IMR-90 (cell line): Measurements from ENCODE around the gene GKN1. TPM values are rescaled to one million over a fixed set of nuclear protein-coding genes. Genes with fewer than 3 reads are reported as not detected.

Source experiments
- ATAC-seq: fragments of 200-7000 bp; cut with Tn5 transposase; 2 replicates; pipeline ENCODE4 v1.9.1; 2020; ENCODE audit warnings: low read depth, mild to moderate bottlenecking, moderate library complexity
- BruUV-seq: library from RNA; stranded (reverse); fragments of 400-500 nt; replicated peaks from 2 replicates; lab custom pipeline; 2021; lab: Mats Ljungman, UMichigan
- CTCF ChIA-PET: fragments of 300-600 bp; formaldehyde crosslinking; extraction: SDS; loops from one replicate; lab custom pipeline; 2021; ENCODE audit warnings: antibody characterized with exemption; lab: Yijun Ruan, JAX
- POLR2A ChIA-PET: fragments of 300-600 bp; sonication (Branson Sonifier 250); formaldehyde crosslinking; loops from one replicate; lab custom pipeline; 2022; ENCODE audit warnings: antibody characterized with exemption; ENCODE audit not compliant: unreplicated experiment; lab: Charles Lee
- DNase-seq: peaks from one replicate; pipeline ENCODE4 v3.0.0; 2013
- H2AFZ ChIP-seq: replicated peaks from 2 replicates; pipeline ENCODE3; 2013; ENCODE audit warnings: low read length, mild to moderate bottlenecking; ENCODE audit not compliant: poor library complexity
- H2AK5ac ChIP-seq: 2 replicates; pipeline ENCODE4 v1.6.1; 2013; ENCODE audit warnings: low read depth, low read length, inconsistent platforms
- H2AK9ac ChIP-seq: replicated peaks from 2 replicates; pipeline ENCODE3; 2013; ENCODE audit warnings: mild to moderate bottlenecking, low read depth, low read length, moderate library complexity; ENCODE audit not compliant: poor library complexity
- H2BK120ac ChIP-seq: 2 replicates; pipeline ENCODE4 v1.6.1; 2013; ENCODE audit warnings: low read depth, low read length, inconsistent platforms
- H2BK15ac ChIP-seq: 3 replicates; pipeline ENCODE4 v1.6.1; 2013; ENCODE audit warnings: low read depth, low read length, inconsistent platforms
- H2BK20ac ChIP-seq: 2 replicates; pipeline ENCODE4 v1.6.1; 2013; ENCODE audit warnings: low read depth, mild to moderate bottlenecking, inconsistent platforms, low read length, moderate library complexity
- H2BK5ac ChIP-seq: 2 replicates; pipeline ENCODE4 v1.6.1; 2013; ENCODE audit warnings: mild to moderate bottlenecking, low read depth, low read length, inconsistent platforms; ENCODE audit not compliant: poor library complexity, severe bottlenecking
- H3K14ac ChIP-seq: replicated peaks from 2 replicates; pipeline ENCODE4 v1.6.1; 2013; ENCODE audit warnings: low read depth, low read length, inconsistent platforms
- H3K18ac ChIP-seq: 2 replicates; pipeline ENCODE4 v1.6.1; 2013; ENCODE audit warnings: low read depth, low read length, control low read depth
- H3K23ac ChIP-seq: 2 replicates; pipeline ENCODE4 v1.6.1; 2013; ENCODE audit warnings: low read depth, low read length, inconsistent platforms
- H3K27ac ChIP-seq: 2 replicates; pipeline ENCODE4 v1.5.1; 2013; ENCODE audit warnings: mild to moderate bottlenecking, control low read depth, low read length; ENCODE audit not compliant: insufficient read depth
- H3K27me3 ChIP-seq: 2 replicates; pipeline ENCODE4 v1.6.1; 2013; ENCODE audit warnings: low read length; ENCODE audit not compliant: control insufficient read depth, insufficient read depth
- H3K36me3 ChIP-seq: 2 replicates; pipeline ENCODE4 v1.6.1; 2013; ENCODE audit warnings: low read length, mixed read lengths; ENCODE audit not compliant: control insufficient read depth, insufficient read depth
- H3K4ac ChIP-seq: 2 replicates; pipeline ENCODE4 v1.6.1; 2013; ENCODE audit warnings: low read depth, low read length, inconsistent platforms
- H3K4me1 ChIP-seq: 2 replicates; pipeline ENCODE4 v1.6.1; 2013; ENCODE audit warnings: low read length, mixed read lengths; ENCODE audit not compliant: control insufficient read depth, insufficient read depth
- H3K4me2 ChIP-seq: 2 replicates; pipeline ENCODE4 v1.6.1; 2013; ENCODE audit warnings: low read depth, mild to moderate bottlenecking, control low read depth, low read length, moderate library complexity
- H3K4me3 ChIP-seq: 2 replicates; pipeline ENCODE4 v1.5.1; 2013; ENCODE audit warnings: low read depth, mild to moderate bottlenecking, control low read depth, low read length, moderate library complexity; ENCODE audit not compliant: insufficient read depth
- H3K56ac ChIP-seq: 2 replicates; pipeline ENCODE4 v1.6.1; 2013; ENCODE audit warnings: low read length, inconsistent platforms; ENCODE audit not compliant: insufficient read depth; ENCODE audit errors: extremely low read depth
- H3K79me1 ChIP-seq, 2 experiments: 2 replicates each; pipeline ENCODE4 v1.6.1; 2013; ENCODE audit warnings: low read length in 2 of 2, inconsistent platforms in 1 of 2, low read depth in 1 of 2
- H3K9ac ChIP-seq: 2 replicates; pipeline ENCODE4 v1.6.1; 2013; ENCODE audit warnings: low read depth, low read length, control low read depth
- H3K9me1 ChIP-seq: 2 replicates; pipeline ENCODE4 v1.6.1; 2013; ENCODE audit warnings: low read length, inconsistent platforms; ENCODE audit not compliant: insufficient read depth
- H3K9me3 ChIP-seq: 2 replicates; pipeline ENCODE4 v1.6.1; 2013; ENCODE audit warnings: low read length; ENCODE audit not compliant: control insufficient read depth, insufficient read depth
- H4K20me1 ChIP-seq: 2 replicates; pipeline ENCODE4 v1.6.1; 2013; ENCODE audit warnings: low read length, inconsistent platforms; ENCODE audit not compliant: insufficient read depth
- H4K5ac ChIP-seq: 2 replicates; pipeline ENCODE4 v1.6.1; 2013; ENCODE audit warnings: mild to moderate bottlenecking, low read depth, low read length, control low read depth
- H4K8ac ChIP-seq, 2 experiments: 2 replicates each; pipeline ENCODE4 v1.6.1; 2013; ENCODE audit warnings: low read depth in 2 of 2, low read length in 2 of 2, control low read depth in 1 of 2, inconsistent platforms in 1 of 2
- H4K91ac ChIP-seq: 2 replicates; pipeline ENCODE4 v1.6.1; 2013; ENCODE audit warnings: low read depth, low read length, inconsistent platforms; ENCODE audit not compliant: insufficient read depth
- BHLHE40 ChIP-seq: fragments of 150-350 bp; IDR thresholded peaks from 2 replicates; pipeline ENCODE4 v1.6.1; 2016; ENCODE audit warnings: mild to moderate bottlenecking, low read depth, low read length
- CHD1 ChIP-seq: IDR thresholded peaks from 2 replicates; pipeline ENCODE4 v1.6.1; 2012; ENCODE audit warnings: low read depth, low read length, improper control_type of control experiment
- FOS ChIP-seq: fragments of 150-350 bp; IDR thresholded peaks from 2 replicates; pipeline ENCODE4 v1.6.1; 2016; ENCODE audit warnings: low read depth, low read length
- MAFK ChIP-seq: IDR thresholded peaks from 2 replicates; pipeline ENCODE4 v1.6.1; 2012; ENCODE audit warnings: low read depth, low read length, improper control_type of control experiment
- MXI1 ChIP-seq: IDR thresholded peaks from 2 replicates; pipeline ENCODE4 v1.6.1; 2012; ENCODE audit warnings: low read depth, mild to moderate bottlenecking, low read length, moderate library complexity, borderline replicate concordance
- POLR2A ChIP-seq: IDR thresholded peaks from 2 replicates; pipeline ENCODE4 v1.6.1; 2012; ENCODE audit warnings: mild to moderate bottlenecking, low read depth, low read length
- RAD21 ChIP-seq: IDR thresholded peaks from 2 replicates; pipeline ENCODE4 v1.6.1; 2012; ENCODE audit warnings: low read length, improper control_type of control experiment
- RCOR1 ChIP-seq: IDR thresholded peaks from 2 replicates; pipeline ENCODE4 v1.6.1; 2012; ENCODE audit warnings: mild to moderate bottlenecking, low read length, improper control_type of control experiment; ENCODE audit not compliant: insufficient replicate concordance
- RFX5 ChIP-seq: IDR thresholded peaks from 2 replicates; pipeline ENCODE4 v1.8.0; 2012; ENCODE audit warnings: low read depth, mild to moderate bottlenecking, low read length, moderate library complexity
- USF2 ChIP-seq: fragments of 150-350 bp; IDR thresholded peaks from 2 replicates; pipeline ENCODE4 v1.6.1; 2017; ENCODE audit warnings: mild to moderate bottlenecking, antibody characterized with exemption, low read length, low read depth
- WGBS, 2 experiments: methylation state at CpG; one replicate each; pipeline versions ENCODE4 v1.1.5 to v1.1.7; 2013; ENCODE audit warnings: missing lambda C conversion rate in 2 of 2; ENCODE audit not compliant: insufficient read length in 1 of 2; ENCODE audit errors: extremely low coverage in 2 of 2; 5-methylcytosine and 5-hydroxymethylcytosine counted together
- dilution Hi-C: fragments of 300-500 bp; cut with HindIII; formaldehyde crosslinking; loops from one replicate; pipeline ENCODE4 v1.14.3; 2018; ENCODE audit warnings: low sequenced_read_pairs; ENCODE audit not compliant: unreplicated experiment
- in situ Hi-C: fragments of 300-500 bp; cut with MboI; formaldehyde crosslinking; loops from 3 replicates; pipeline ENCODE4 v1.14.3; 2019; ENCODE audit warnings: low sequenced_read_pairs, inconsistent platforms, mixed read lengths
- intact Hi-C: fragments of 100-400 bp; cut with micrococcal nuclease; formaldehyde crosslinking; loops from 2 replicates; pipeline ENCODE4 v1.10.0; 2022
- polyA plus RNA-seq, 3 experiments: library from polyadenylated mRNA; depleted of rRNA; stranded (reverse); fragments of >200 nt; gene quantifications; 2 replicates each; pipeline ENCODE4 v1.2.3, GENCODE V29; 2012; ENCODE audit warnings: low replicate concordance in 1 of 3
- total RNA-seq: library from RNA; depleted of rRNA; stranded (reverse); fragments of >200 nt; gene quantifications from 2 replicates; pipeline ENCODE4 v1.2.3, GENCODE V29; 2012

Gene GKN1
- total and polyA plus RNA-seq, 2 of the 4 experiments (the other 2 are of a cell fraction): not detected

- no peak overlapping the region for H2BK15ac ChIP-seq
- H3K9me3 ChIP-seq: no peaks in the 10 kb centered on the region
- H3K79me1 ChIP-seq: no peaks in the 10 kb centered on the region
- H2BK120ac ChIP-seq: no peak overlapping the region
- dilution Hi-C loops (no loop called here), in situ Hi-C loops (no loop called here), intact Hi-C loops (no loop called here)
- BruUV-seq: no TSS peak
- H3K4ac ChIP-seq: no peak overlapping the region
- ATAC-seq: no peak
- no peak overlapping the region for H2AFZ ChIP-seq
- no peak overlapping the region for H4K5ac ChIP-seq
- no peak overlapping the region for H3K4me3 ChIP-seq
- no peak overlapping the region for H2BK5ac ChIP-seq
- POLR2A ChIA-PET: no interaction called here
- CTCF ChIA-PET: no interaction called here
- no peak for TF ChIP-seq RAD21
- no peak for TF ChIP-seq BHLHE40
- TF ChIP-seq POLR2A: no peak
- TF ChIP-seq CHD1: no peak
- no peak for TF ChIP-seq RCOR1
- TF ChIP-seq FOS: no peak
- TF ChIP-seq USF2: no peak
- no peak for TF ChIP-seq MAFK
- no peak for TF ChIP-seq MXI1
- TF ChIP-seq RFX5: no peak
- H4K20me1 ChIP-seq: no peaks in the 10 kb centered on the region
- no peak overlapping the region for H3K4me2 ChIP-seq
- H2BK20ac ChIP-seq: no peak overlapping the region
- no peaks in the 10 kb centered on the region for H3K27me3 ChIP-seq
- H3K56ac ChIP-seq: no peak overlapping the region
- no peak overlapping the region for H3K9ac ChIP-seq
- H2AK5ac ChIP-seq: no peak overlapping the region
- H3K23ac ChIP-seq: no peak overlapping the region
- WGBS, 2 experiments: no CpG with 5 or more reads among the region's 4 CpGs
- H4K91ac ChIP-seq: no peak overlapping the region
- no peak overlapping the region for H3K18ac ChIP-seq
- no peak overlapping the region for H2AK9ac ChIP-seq
- no peak overlapping the region for H3K27ac ChIP-seq
- H3K9me1 ChIP-seq: no peaks in the 10 kb centered on the region
- H3K36me3 ChIP-seq: no peaks in the 10 kb centered on the region
- no peaks in the 10 kb centered on the region for H3K4me1 ChIP-seq
- H4K8ac ChIP-seq: no peak overlapping the region
- no peak for DNase-seq
- no peak overlapping the region for H3K14ac ChIP-seq
Observed at GRCh38 chr2:68951899-68952298, 22.5 kb upstream of the GKN1 start.
